Fibroblast of villous mesenchyme (primary cell): ENCODE results near the gene MOSMO. TPM values are rescaled to one million over a fixed set of nuclear protein-coding genes. Genes with fewer than 3 reads are reported as not detected.

Experiments used
- DNase-seq: peaks from one replicate; pipeline ENCODE4 v3.0.0-alpha.2; 2010; ENCODE audit warnings: low read depth
- H3K4me3 ChIP-seq: 2 replicates; pipeline ENCODE4 v1.5.1; 2011; ENCODE audit warnings: low read depth, mild to moderate bottlenecking, low read length
- total RNA-seq: library from RNA; depleted of rRNA; stranded (reverse); fragments of >200 nt; gene quantifications from 2 replicates; pipeline ENCODE4 v1.2.3, GENCODE V29; 2012
- TF ChIP-seq, protein P1 (sequence below): IDR thresholded peaks from 2 replicates; pipeline ENCODE4 v1.5.1; 2012; ENCODE audit warnings: low read depth, mild to moderate bottlenecking, low read length; ENCODE audit not compliant: insufficient read depth

The MOSMO gene
- total RNA-seq, 1 donor, result 19.0 TPM

DNA sequence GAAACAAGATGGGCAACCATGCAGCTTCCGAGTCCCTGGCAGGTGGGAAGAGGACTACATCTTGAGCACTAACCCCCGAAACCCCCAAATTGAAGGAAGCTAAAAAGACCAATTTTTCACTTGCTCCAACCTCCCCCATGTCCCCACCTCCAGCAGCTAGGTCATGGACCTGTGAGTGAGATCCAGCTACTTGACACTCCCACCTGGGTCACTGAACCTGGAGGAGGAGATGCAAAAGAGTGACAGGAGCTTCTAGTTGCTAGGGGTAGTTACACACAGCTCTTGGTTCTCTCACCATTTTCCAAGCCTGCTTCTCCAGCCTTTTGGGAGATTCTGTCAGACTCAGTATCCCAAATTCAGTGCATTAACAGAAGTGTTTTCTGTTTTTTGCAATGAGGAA, 18.2 kb upstream of the MOSMO start:
- TF ChIP-seq, protein P1, sequence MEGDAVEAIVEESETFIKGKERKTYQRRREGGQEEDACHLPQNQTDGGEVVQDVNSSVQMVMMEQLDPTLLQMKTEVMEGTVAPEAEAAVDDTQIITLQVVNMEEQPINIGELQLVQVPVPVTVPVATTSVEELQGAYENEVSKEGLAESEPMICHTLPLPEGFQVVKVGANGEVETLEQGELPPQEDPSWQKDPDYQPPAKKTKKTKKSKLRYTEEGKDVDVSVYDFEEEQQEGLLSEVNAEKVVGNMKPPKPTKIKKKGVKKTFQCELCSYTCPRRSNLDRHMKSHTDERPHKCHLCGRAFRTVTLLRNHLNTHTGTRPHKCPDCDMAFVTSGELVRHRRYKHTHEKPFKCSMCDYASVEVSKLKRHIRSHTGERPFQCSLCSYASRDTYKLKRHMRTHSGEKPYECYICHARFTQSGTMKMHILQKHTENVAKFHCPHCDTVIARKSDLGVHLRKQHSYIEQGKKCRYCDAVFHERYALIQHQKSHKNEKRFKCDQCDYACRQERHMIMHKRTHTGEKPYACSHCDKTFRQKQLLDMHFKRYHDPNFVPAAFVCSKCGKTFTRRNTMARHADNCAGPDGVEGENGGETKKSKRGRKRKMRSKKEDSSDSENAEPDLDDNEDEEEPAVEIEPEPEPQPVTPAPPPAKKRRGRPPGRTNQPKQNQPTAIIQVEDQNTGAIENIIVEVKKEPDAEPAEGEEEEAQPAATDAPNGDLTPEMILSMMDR, result no peak
- H3K4me3 ChIP-seq, result no peak overlapping the region
- no peak for DNase-seq

DNA sequence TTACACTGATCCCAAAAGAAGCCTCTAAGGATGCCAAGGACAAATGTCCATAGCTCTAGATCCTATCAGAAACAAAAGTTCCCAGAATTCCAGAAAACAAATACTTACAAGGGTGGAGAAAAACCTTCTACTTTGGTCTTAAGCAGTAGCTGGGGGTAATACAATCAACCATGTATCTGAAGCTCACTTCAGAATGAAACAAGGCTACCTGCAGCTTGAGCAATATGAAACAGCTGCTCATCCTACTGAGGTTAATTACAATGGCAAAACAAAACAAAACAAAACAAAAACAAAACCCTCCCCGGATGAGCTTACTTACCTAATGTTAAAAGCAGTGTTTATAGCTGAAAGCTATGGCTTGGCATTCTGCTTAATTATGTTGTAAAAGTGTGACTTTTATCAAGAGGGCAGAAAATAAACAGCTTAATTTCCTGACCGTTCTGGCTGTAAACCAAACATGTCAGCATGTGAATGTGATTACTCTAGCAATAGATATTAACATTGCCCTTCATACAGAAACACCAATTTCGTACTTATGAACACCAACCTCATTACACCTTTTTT, 17.4 kb upstream of the MOSMO start:
- no peak overlapping the region for H3K4me3 ChIP-seq
- TF ChIP-seq, protein P1, result no peak
- DNase-seq, result peak; percentile 20

GRCh38 chr16:21991621-21992020, 16.3 kb upstream of the MOSMO start:
- TF ChIP-seq, protein P1, result no peak
- DNase-seq, result no peak

GRCh38 chr16:21994856-21995465, 12.9 kb upstream of the MOSMO start:
- TF ChIP-seq, protein P1, result no peak
- DNase-seq, result no peak
- H3K4me3 ChIP-seq, result no peak overlapping the region

More at GRCh38 chr16:21991621-21992020, 16.3 kb upstream of the MOSMO start:
- no peak overlapping the region for H3K4me3 ChIP-seq

- TF ChIP-seq, protein P1, result no peak
- no peak for DNase-seq
- no peak overlapping the region for H3K4me3 ChIP-seq
Measured at GRCh38 chr16:21996923-21997696, 10.8 kb upstream of the MOSMO start.

- TF ChIP-seq, protein P1, result no peak
Measured at GRCh38 chr16:21997697-21998480, 10.0 kb upstream of the MOSMO start.

More at GRCh38 chr16:21997697-21998480, 10.0 kb upstream of the MOSMO start:
- no peak overlapping the region for H3K4me3 ChIP-seq
- DNase-seq, result no peak
